Fibroblast of mammary gland (primary cell): ENCODE data around the gene HIVEP3.
A peak's percentile ranks its signal among the peaks of the same experiment; 100 is the strongest.

Experiments used
- DNase-seq: peaks from one replicate; pipeline ENCODE4 v3.0.0-alpha.2; 2010; ENCODE audit warnings: low read depth
- H3K4me3 ChIP-seq: 2 replicates; pipeline ENCODE4 v1.5.1; 2011; ENCODE audit warnings: low read depth, mild to moderate bottlenecking, low read length, moderate library complexity; ENCODE audit not compliant: control insufficient read depth
- CTCF ChIP-seq: conservative IDR thresholded peaks from 2 replicates; pipeline ENCODE4 v1.5.1; 2011; ENCODE audit warnings: low read depth, low read length, inconsistent platforms; ENCODE audit not compliant: control insufficient read depth, insufficient read depth

HIVEP3 gene

GRCh38 chr1:41637367-41637766 lies 281.4 kb downstream of the HIVEP3 start:
- TF ChIP-seq CTCF, result no peak
- H3K4me3 ChIP-seq, result no peak overlapping the region
- DNase-seq, result no peak

- peak; percentile 30 for DNase-seq
- no peak for TF ChIP-seq CTCF
- no peak overlapping the region for H3K4me3 ChIP-seq
Observed at GRCh38 chr1:41633764-41634163, 285.0 kb downstream of the HIVEP3 start.

GRCh38 chr1:41632781-41633575 lies 285.7 kb downstream of the HIVEP3 start:
- no peak overlapping the region for H3K4me3 ChIP-seq
- TF ChIP-seq CTCF, result no peak
- DNase-seq, result no peak

- DNase-seq, result peak; percentile 70
- no peak overlapping the region for H3K4me3 ChIP-seq
- TF ChIP-seq CTCF, result no peak
Observed at GRCh38 chr1:41631971-41632370, 286.8 kb downstream of the HIVEP3 start.

- DNase-seq, result no peak
- no peak for TF ChIP-seq CTCF
- H3K4me3 ChIP-seq, result no peak overlapping the region
Observed at GRCh38 chr1:41631154-41631553, 287.6 kb downstream of the HIVEP3 start.

GRCh38 chr1:41629571-41629970 lies 289.2 kb downstream of the HIVEP3 start:
- no peak overlapping the region for H3K4me3 ChIP-seq
- DNase-seq, result peak; percentile 62
- no peak for TF ChIP-seq CTCF
